Thoracic aorta (tissue), 2 donors: Measurements from ENCODE around the gene CYP4F11. TPM values are rescaled to one million over a fixed set of nuclear protein-coding genes. Genes with fewer than 3 reads are reported as not detected.
"Not testable (repeated sequence)": the region's sequence is repeated elsewhere in the genome, so short reads cannot be mapped to it uniquely, and the experiment has no call there.

Experiments
- ATAC-seq: fragments of 150-250 bp; one replicate; pipeline ENCODE4 v1.8.0; 2017; ENCODE audit warnings: low read depth; ENCODE audit not compliant: insufficient number of reproducible peaks, low FRiP score
- DNase-seq: peaks from one replicate; pipeline ENCODE4 v3.0.0-alpha.2; 2020; ENCODE audit warnings: low spot score
- H3K27ac ChIP-seq, 2 donors: fragments of 200-600 bp; sonication (generic); 1 replicate in 1 of 2; 2 replicates in 1 of 2; pipeline ENCODE4 v1.5.1; 2016; ENCODE audit warnings: mild to moderate bottlenecking in 2 of 2, moderate library complexity in 2 of 2
- H3K27me3 ChIP-seq: fragments of 200-600 bp; sonication (generic); replicated peaks from 2 replicates; pipeline ENCODE4 v1.6.0; 2016; ENCODE audit warnings: mild to moderate bottlenecking; ENCODE audit not compliant: insufficient read depth
- H3K36me3 ChIP-seq: fragments of 200-600 bp; sonication (generic); one replicate; pipeline ENCODE4 v1.5.1; 2016
- H3K4me1 ChIP-seq, 2 donors: fragments of 200-600 bp; sonication (generic); 1 replicate in 1 of 2; 2 replicates in 1 of 2; pipeline versions ENCODE4 v1.5.1 to v1.6.0; 2016; ENCODE audit warnings: low read depth in 2 of 2, mild to moderate bottlenecking in 1 of 2; ENCODE audit not compliant: control insufficient read depth in 1 of 2
- H3K4me3 ChIP-seq: fragments of 200-600 bp; sonication (generic); 2 replicates; pipeline ENCODE4 v1.5.1; 2016; ENCODE audit warnings: mild to moderate bottlenecking
- H3K9me3 ChIP-seq: fragments of 200-600 bp; sonication (generic); 2 replicates; pipeline ENCODE4 v1.5.1; 2016
- CTCF ChIP-seq: fragments of 200-600 bp; sonication (generic); IDR thresholded peaks from one replicate; pipeline ENCODE4 v1.5.1; 2019; ENCODE audit warnings: antibody characterized with exemption
- total RNA-seq, 2 donors: library from RNA; depleted of rRNA; stranded (reverse); fragments of >200 nt; gene quantifications; one replicate each; pipeline versions ENCODE4 v1.1.0 to v1.2.3, GENCODE V29; 2016

Gene CYP4F11
- total RNA-seq, 2 donors from 2014 or later: 9.6 to 12.9 TPM

- no peaks in the 10 kb centered on the region for H3K4me1 ChIP-seq
- TF ChIP-seq CTCF: no peak
- no peaks in the 10 kb centered on the region for H3K9me3 ChIP-seq
- no peak overlapping the region for H3K4me3 ChIP-seq
- no peaks in the 10 kb centered on the region for H3K36me3 ChIP-seq
- no peak for ATAC-seq
- no peak for DNase-seq
- no peaks in the 10 kb centered on the region for H3K27me3 ChIP-seq
- no peak overlapping the region for H3K27ac ChIP-seq
Observed at GRCh38 chr19:15874821-15875474, 59.4 kb downstream of the CYP4F11 start.

- not testable (repeated sequence) for ATAC-seq
Observed at GRCh38 chr19:15873771-15874170, 60.6 kb downstream of the CYP4F11 start.

GRCh38 chr19:15871570-15871969 lies 62.8 kb downstream of the CYP4F11 start:
- Histone ChIP-seq H3K4me3 (no peak overlapping the region), H3K36me3 (no peaks in the 10 kb centered on the region), H3K4me1 (no peaks in the 10 kb centered on the region), H3K27ac (no peak overlapping the region), H3K27me3 (no peaks in the 10 kb centered on the region), H3K9me3 (no peaks in the 10 kb centered on the region)
- TF ChIP-seq CTCF: no peak
- ATAC-seq (no peak), DNase-seq (no peak)

More at GRCh38 chr19:15873771-15874170, 60.6 kb downstream of the CYP4F11 start:
- H3K27me3 ChIP-seq, H3K36me3 ChIP-seq, H3K9me3 ChIP-seq, H3K27ac ChIP-seq, H3K4me3 ChIP-seq, H3K4me1 ChIP-seq, DNase-seq: not testable (repeated sequence)

- no peak overlapping the region for H3K27ac ChIP-seq
- no peaks in the 10 kb centered on the region for H3K4me1 ChIP-seq
- no peaks in the 10 kb centered on the region for H3K36me3 ChIP-seq
- H3K4me3 ChIP-seq: no peak overlapping the region
- ATAC-seq: no peak
- H3K9me3 ChIP-seq: no peaks in the 10 kb centered on the region
- DNase-seq: no peak
- no peak for TF ChIP-seq CTCF
- H3K27me3 ChIP-seq: no peaks in the 10 kb centered on the region
Observed at GRCh38 chr19:15869873-15870272, 64.5 kb downstream of the CYP4F11 start.

GRCh38 chr19:15869109-15869555 lies 65.2 kb downstream of the CYP4F11 start:
- no peak overlapping the region for H3K4me3 ChIP-seq
- DNase-seq (no peak), ATAC-seq (no peak)
- peak; percentile 62 for TF ChIP-seq CTCF
- no peaks in the 10 kb centered on the region for H3K9me3 ChIP-seq
- no peaks in the 10 kb centered on the region for H3K4me1 ChIP-seq
- no peaks in the 10 kb centered on the region for H3K27me3 ChIP-seq
- no peak overlapping the region for H3K27ac ChIP-seq
- no peaks in the 10 kb centered on the region for H3K36me3 ChIP-seq

- Histone ChIP-seq H3K4me1 (no peaks in the 10 kb centered on the region), H3K9me3 (no peaks in the 10 kb centered on the region), H3K4me3 (no peak overlapping the region), H3K36me3 (no peaks in the 10 kb centered on the region), H3K27me3 (no peaks in the 10 kb centered on the region), H3K27ac (no peak overlapping the region)
- DNase-seq (no peak), ATAC-seq (no peak)
- TF ChIP-seq CTCF: no peak
Observed at GRCh38 chr19:15866636-15867035, 67.7 kb downstream of the CYP4F11 start.
